ENCODE data around the gene RTN4IP1. TPM values are rescaled to one million over a fixed set of nuclear protein-coding genes. Genes with fewer than 3 reads are reported as not detected.

The RTN4IP1 gene
- total RNA-seq, 1 donor from 2014 or later = 3.3 TPM

DNA sequence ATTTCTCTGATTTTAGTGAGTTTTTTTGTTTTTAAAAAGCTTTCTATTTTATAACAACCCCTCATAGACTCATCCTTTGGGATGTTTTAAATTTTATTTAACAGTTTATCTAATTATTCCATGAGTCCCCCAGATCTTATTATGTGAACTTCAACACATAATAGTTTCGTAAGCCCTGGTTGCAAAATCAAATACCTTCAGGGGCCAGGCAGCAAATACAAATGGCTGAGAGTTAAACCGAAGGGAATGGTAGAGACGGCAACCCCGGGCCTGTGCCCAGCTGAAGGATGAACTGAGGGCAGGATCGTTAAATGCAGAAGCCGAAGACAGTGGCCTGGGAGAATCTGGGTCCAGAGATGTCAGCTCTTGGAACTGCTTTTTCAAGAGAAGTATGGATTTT, 88.4 kb downstream of the RTN4IP1 start:
- no peak overlapping the region for H3K27ac Mint-ChIP-seq (ENCODE audit: unreplicated experiment)
- no peaks in the 10 kb centered on the region for H3K27me3 Mint-ChIP-seq (ENCODE audit: unreplicated experiment)
- H3K4me3 Mint-ChIP-seq (ENCODE audit: unreplicated experiment) = no peak overlapping the region
- DNase-seq (ENCODE audit: low spot score) = no peak
- no peaks in the 10 kb centered on the region for H3K36me3 Mint-ChIP-seq (ENCODE audit: low read depth, unreplicated experiment)
- no peaks in the 10 kb centered on the region for H3K9me3 Mint-ChIP-seq (ENCODE audit: unreplicated experiment)
- H3K4me1 Mint-ChIP-seq (ENCODE audit: unreplicated experiment) = peaks cover 9% of the 10 kb centered on the region
- TF ChIP-seq, protein P1, sequence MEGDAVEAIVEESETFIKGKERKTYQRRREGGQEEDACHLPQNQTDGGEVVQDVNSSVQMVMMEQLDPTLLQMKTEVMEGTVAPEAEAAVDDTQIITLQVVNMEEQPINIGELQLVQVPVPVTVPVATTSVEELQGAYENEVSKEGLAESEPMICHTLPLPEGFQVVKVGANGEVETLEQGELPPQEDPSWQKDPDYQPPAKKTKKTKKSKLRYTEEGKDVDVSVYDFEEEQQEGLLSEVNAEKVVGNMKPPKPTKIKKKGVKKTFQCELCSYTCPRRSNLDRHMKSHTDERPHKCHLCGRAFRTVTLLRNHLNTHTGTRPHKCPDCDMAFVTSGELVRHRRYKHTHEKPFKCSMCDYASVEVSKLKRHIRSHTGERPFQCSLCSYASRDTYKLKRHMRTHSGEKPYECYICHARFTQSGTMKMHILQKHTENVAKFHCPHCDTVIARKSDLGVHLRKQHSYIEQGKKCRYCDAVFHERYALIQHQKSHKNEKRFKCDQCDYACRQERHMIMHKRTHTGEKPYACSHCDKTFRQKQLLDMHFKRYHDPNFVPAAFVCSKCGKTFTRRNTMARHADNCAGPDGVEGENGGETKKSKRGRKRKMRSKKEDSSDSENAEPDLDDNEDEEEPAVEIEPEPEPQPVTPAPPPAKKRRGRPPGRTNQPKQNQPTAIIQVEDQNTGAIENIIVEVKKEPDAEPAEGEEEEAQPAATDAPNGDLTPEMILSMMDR (IDR thresholded peaks at IDR 0.05; ENCODE audit: unreplicated experiment) = no peak

DNA sequence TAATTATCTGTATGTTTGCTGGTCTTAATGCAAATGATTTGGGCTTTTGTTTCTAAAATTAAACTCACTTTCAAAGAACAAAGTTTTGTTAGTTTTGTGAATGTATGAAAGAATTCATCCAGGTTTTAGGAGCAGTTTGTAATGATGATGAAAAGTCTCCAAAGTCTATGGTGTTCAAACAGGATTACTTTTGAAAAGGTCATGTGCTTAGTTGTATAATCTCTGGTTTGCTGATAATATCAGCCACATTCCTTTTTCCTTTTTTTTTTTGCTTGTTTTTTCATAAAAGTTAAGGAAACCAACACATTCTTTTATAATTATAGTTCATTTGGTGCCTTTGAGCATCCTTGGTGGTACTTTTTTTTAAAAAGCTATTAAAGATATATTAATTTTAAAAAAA, 88.9 kb downstream of the RTN4IP1 start:
- Mint-ChIP-seq H3K27me3 (ENCODE audit: unreplicated experiment) (no peaks in the 10 kb centered on the region), H3K36me3 (ENCODE audit: low read depth, unreplicated experiment) (no peaks in the 10 kb centered on the region), H3K27ac (ENCODE audit: unreplicated experiment) (no peak overlapping the region), H3K4me1 (ENCODE audit: unreplicated experiment) (peaks cover 9% of the 10 kb centered on the region), H3K4me3 (ENCODE audit: unreplicated experiment) (no peak overlapping the region), H3K9me3 (ENCODE audit: unreplicated experiment) (no peaks in the 10 kb centered on the region)
- TF ChIP-seq, protein P1 (IDR thresholded peaks at IDR 0.05; ENCODE audit: unreplicated experiment) = no peak
- no peak for DNase-seq (ENCODE audit: low spot score)

DNA sequence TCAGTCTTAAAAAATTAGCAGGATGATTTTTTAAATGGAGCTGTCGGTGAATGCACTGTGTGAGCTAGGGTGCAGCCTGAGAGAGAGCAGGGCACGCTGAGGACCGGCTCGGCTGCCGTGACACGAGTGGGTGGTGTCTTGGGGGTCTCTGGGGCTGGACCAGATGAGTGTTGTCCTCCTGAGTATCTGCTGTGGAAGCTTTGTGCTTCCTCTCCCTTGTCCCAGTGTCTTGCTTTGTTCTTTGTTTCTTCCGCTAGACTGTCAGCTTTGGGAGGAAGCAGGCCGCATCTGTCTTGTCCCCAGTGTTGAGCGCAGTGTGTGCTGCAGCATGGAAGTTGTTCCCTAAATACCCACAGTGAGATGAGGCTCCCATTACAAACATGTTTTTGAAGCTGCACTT, 89.4 kb downstream of the RTN4IP1 start:
- TF ChIP-seq, protein P1 (IDR thresholded peaks at IDR 0.05; ENCODE audit: unreplicated experiment) = no peak
- Mint-ChIP-seq H3K4me3 (ENCODE audit: unreplicated experiment) (no peak overlapping the region), H3K9me3 (ENCODE audit: unreplicated experiment) (no peaks in the 10 kb centered on the region), H3K27ac (ENCODE audit: unreplicated experiment) (no peak overlapping the region), H3K27me3 (ENCODE audit: unreplicated experiment) (no peaks in the 10 kb centered on the region), H3K4me1 (ENCODE audit: unreplicated experiment) (peaks cover 9% of the 10 kb centered on the region), H3K36me3 (ENCODE audit: low read depth, unreplicated experiment) (no peaks in the 10 kb centered on the region)
- no peak for DNase-seq (ENCODE audit: low spot score)

DNA sequence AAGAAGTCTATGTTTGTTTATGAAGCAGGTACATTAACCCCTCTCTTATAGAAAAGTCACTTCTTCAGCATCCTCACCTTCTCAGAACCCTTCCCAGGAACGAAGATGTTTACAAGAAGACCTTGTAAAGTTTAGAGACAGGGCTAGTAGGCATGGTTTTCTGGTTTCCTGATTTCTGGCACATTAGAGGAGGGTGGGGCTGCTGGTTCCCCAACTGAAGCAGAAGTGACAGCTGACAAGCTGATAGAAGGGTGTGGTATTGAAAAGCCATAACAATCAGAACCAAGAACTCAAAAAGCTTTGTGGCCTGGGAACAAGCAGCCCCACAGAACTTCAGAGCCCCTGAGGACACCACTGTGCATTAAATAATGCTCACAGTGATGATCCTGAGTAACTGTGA, 91.2 kb downstream of the RTN4IP1 start:
- Mint-ChIP-seq H3K9me3 (ENCODE audit: unreplicated experiment) (no peaks in the 10 kb centered on the region), H3K4me3 (ENCODE audit: unreplicated experiment) (no peak overlapping the region), H3K4me1 (ENCODE audit: unreplicated experiment) (peaks cover 9% of the 10 kb centered on the region), H3K27ac (ENCODE audit: unreplicated experiment) (no peak overlapping the region), H3K27me3 (ENCODE audit: unreplicated experiment) (no peaks in the 10 kb centered on the region), H3K36me3 (ENCODE audit: low read depth, unreplicated experiment) (no peaks in the 10 kb centered on the region)
- TF ChIP-seq, protein P1 (IDR thresholded peaks at IDR 0.05; ENCODE audit: unreplicated experiment) = no peak
- DNase-seq (ENCODE audit: low spot score) = no peak

DNA sequence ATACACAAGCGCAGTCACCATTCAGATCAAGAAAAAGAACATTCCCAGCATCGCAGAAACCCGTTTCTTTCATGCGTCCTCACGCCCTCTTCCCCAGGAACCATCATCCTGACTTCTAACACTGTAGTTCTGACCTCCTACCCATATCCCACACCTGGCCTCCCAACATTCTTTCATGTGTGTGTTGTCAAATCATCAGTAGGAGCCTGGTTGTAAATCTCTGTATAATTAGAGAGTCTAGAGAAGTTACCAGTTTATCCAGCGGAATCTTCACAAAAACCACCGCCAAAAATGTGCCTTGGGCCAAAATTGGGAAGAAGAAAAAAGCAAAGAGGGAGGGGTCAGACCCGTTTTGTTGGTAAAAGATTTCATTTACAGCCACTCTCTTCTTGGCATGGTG, 91.6 kb downstream of the RTN4IP1 start:
- Mint-ChIP-seq H3K36me3 (ENCODE audit: low read depth, unreplicated experiment) (no peaks in the 10 kb centered on the region), H3K4me1 (ENCODE audit: unreplicated experiment) (peaks cover 12% of the 10 kb centered on the region), H3K27me3 (ENCODE audit: unreplicated experiment) (no peaks in the 10 kb centered on the region), H3K9me3 (ENCODE audit: unreplicated experiment) (no peaks in the 10 kb centered on the region), H3K4me3 (ENCODE audit: unreplicated experiment) (no peak overlapping the region), H3K27ac (ENCODE audit: unreplicated experiment) (no peak overlapping the region)
- DNase-seq (ENCODE audit: low spot score) = no peak
- TF ChIP-seq, protein P1 (IDR thresholded peaks at IDR 0.05; ENCODE audit: unreplicated experiment) = no peak

Measured in endothelial cell (in vitro differentiated cells).